Neuron (in vitro differentiated cells): ENCODE data around the gene MAPK14.
"Not testable (repeated sequence)": the region's sequence is repeated elsewhere in the genome, so short reads cannot be mapped to it uniquely, and the experiment has no call there.

Experiments used
- H2AFZ ChIP-seq: one replicate; pipeline ENCODE4 v1.6.1; 2013; ENCODE audit warnings: low read depth, mild to moderate bottlenecking, inconsistent platforms, low read length, moderate library complexity
- H3K27me3 ChIP-seq: one replicate; pipeline ENCODE4 v1.6.1; 2013; ENCODE audit warnings: low read length; ENCODE audit not compliant: insufficient read depth
- H3K36me3 ChIP-seq: one replicate; pipeline ENCODE4 v1.6.1; 2013; ENCODE audit warnings: low read length; ENCODE audit not compliant: insufficient read depth
- H3K4me1 ChIP-seq: one replicate; pipeline ENCODE4 v1.6.1; 2013; ENCODE audit warnings: low read length; ENCODE audit not compliant: insufficient read depth
- H3K4me3 ChIP-seq: 2 replicates; pipeline ENCODE4 v1.5.1; 2013; ENCODE audit warnings: mild to moderate bottlenecking, low read length, moderate library complexity
- H3K9me3 ChIP-seq: one replicate; pipeline ENCODE4 v1.6.1; 2013; ENCODE audit warnings: low read length

The MAPK14 gene

DNA sequence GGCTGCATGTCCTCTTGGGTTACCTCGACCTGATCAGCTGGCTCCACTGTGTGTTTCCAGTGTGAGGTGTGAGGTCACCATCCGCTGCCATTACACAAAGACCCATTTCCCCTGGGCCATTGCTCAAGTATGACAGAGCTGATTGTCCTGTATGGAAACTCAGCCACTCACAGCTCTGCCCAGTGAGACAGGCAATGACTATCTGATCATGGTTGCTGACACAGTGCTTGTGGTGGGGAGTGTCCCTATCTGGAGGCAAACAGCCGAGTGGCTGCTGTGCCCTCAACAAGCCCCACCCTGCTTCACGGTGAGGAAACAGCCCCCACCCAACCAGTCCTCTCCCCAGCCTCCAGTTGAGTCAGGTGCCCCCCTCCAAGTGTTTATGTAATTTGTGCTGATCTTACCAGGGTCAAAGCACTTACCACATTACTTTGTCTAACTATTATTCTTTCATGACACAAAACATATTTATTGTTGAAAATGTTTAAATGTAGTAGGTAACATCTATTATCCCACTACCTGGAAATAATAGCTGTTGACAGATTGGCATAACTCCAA, 91.0 kb downstream of the MAPK14 start:
- H2AFZ ChIP-seq = no peak overlapping the region
- no peaks in the 10 kb centered on the region for H3K9me3 ChIP-seq
- no peak overlapping the region for H3K4me3 ChIP-seq
- H3K27me3 ChIP-seq = no peaks in the 10 kb centered on the region
- no peaks in the 10 kb centered on the region for H3K36me3 ChIP-seq
- H3K4me1 ChIP-seq = peaks cover 4% of the 10 kb centered on the region

DNA sequence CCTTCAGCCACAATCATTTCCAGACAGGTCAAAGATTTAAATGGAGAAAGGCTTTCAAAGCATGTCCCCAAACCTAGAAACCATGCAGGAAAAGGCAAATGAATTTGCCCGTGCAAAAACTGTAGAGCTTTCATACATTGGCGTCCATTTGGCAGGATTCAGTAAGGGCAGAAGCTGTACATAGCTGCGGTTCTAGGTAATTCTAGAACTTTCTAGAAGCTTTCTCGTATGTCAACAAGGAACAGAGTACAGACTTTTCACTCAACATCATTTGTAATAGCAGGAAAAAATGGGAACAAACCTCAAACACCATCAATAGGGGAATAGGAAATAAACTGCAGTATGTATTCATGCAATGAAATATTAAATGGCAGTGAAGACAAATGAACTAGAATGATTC, 91.6 kb downstream of the MAPK14 start:
- Histone ChIP-seq H3K27me3 (no peaks in the 10 kb centered on the region), H3K36me3 (no peaks in the 10 kb centered on the region)

DNA sequence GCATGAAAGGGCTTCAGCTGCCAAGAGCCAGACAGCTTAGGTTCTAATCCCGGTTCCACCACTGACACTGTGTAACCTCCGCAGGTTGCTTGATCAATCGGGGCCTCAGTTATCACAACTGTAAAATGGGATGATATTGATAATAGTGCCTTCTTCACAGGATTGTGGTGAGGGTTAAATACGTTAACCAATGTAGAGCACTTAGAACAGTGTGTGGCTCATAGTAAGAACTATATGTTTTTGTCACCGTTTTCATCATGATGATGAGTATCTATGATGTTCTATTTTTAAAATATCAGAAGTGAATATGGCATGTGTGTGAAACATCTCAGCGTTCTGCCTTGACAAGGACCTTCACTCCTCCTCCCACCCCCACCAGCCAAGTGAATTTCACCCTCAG, 92.4 kb downstream of the MAPK14 start:
- Histone ChIP-seq H3K9me3 (no peaks in the 10 kb centered on the region), H2AFZ (no peak overlapping the region), H3K4me3 (no peak overlapping the region), H3K4me1 (peaks cover 4% of the 10 kb centered on the region), H3K36me3 (no peaks in the 10 kb centered on the region), H3K27me3 (no peaks in the 10 kb centered on the region)

More for the DNA sequence above, 91.6 kb downstream of the MAPK14 start:
- Histone ChIP-seq H3K9me3 (no peaks in the 10 kb centered on the region), H3K4me1 (peaks cover 4% of the 10 kb centered on the region), H3K4me3 (no peak overlapping the region), H2AFZ (no peak overlapping the region)

DNA sequence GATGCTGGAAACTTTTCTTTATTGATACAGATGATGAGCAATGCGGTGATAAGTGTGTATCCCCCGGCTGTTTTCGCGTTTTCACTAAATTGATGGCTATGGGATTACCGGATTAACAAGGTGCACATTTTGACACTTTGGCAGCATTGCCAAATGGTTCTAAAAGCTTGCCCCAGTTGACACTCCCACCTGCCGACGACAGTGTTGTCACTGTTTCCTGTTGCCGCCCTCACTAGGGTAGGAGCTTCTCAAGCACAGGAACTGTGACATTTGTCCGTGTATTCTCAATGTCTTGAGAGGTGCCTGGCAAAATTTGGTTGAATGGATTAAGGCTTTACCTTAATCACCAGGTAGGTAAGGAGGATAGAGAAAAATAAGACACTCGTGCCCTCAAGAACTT, 92.9 kb downstream of the MAPK14 start:
- Histone ChIP-seq H3K9me3 (no peaks in the 10 kb centered on the region), H3K4me3 (no peak overlapping the region), H3K36me3 (no peaks in the 10 kb centered on the region), H2AFZ (no peak overlapping the region), H3K27me3 (no peaks in the 10 kb centered on the region), H3K4me1 (peaks cover 4% of the 10 kb centered on the region)

DNA sequence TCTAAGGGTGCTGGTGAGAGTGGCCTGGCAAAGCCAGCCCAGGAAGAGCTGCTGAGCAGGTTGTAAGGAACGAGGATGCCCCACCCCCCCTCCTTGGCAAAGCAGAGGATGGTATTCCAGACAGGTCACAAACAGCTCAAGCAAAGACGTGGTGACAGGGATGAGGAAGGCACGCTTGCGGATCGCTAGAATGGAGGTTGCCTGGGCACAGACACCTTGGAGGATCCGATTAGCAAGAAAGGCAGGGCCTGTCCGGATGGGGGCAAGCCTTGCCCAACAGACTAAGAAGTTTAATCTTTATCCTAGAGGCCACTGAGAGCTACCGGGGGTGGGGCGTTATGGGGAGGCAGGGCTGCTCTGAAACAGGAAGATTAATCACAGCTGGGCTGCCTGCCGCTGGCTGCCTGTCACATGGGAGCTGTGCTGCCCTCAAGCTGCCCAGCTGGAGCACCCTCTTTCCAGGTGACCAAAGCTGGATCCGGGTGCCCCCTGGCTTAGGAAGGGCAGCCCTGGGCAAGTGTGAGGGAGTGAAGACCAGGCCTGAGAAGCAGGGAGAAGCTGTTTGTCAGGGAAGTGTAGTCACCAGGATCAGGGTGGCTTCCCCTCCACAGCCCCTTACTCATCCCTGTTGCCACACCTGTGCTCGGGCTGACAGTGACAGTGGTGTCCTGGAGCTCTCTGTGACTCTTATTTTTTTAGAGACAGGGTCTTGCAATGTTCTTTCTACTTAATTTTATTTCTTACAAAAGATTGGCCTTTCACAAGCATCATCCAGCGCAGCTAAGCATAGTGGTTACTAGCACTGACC, 93.6 kb downstream of the MAPK14 start:
- no peaks in the 10 kb centered on the region for H3K9me3 ChIP-seq
- no peak overlapping the region for H3K4me3 ChIP-seq
- no peak overlapping the region for H2AFZ ChIP-seq
- H3K27me3 ChIP-seq = no peaks in the 10 kb centered on the region
- H3K4me1 ChIP-seq = peaks cover 4% of the 10 kb centered on the region
- H3K36me3 ChIP-seq = no peaks in the 10 kb centered on the region

DNA sequence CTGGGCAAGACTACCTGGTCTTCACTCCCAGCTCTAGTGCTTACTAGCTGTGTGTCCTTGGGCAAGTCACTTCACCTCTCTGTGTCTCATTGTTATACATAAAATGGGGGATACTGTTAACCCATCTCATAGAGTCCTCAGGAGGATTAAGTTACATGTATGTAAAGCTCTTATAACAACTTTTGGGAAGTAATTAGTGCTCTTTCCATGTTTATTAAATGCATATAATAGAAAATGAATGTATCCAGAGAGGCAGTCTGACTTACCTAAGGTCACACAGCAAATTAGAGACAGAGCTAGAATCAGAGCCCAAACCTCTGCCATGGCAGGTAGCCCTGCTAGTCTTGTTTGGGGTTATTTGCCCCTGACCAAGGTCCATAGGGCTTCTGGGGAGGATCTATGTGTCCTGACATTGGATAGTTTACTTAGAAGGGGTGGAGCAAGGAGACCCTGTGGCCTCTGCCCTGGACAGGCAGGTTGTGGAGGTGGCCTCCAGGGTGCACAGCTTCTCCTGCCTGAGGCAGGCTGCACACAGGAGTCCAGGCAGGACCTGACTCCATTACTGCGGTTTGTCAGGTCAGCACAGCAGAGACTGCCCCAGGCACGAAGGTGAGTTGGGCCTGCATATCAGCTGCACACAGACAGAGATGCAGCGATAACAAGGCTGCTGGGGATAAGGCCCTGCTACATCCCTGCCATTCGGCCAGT, 94.3 kb downstream of the MAPK14 start:
- Histone ChIP-seq H3K9me3 (no peaks in the 10 kb centered on the region), H3K4me1 (peaks cover 4% of the 10 kb centered on the region), H3K36me3 (no peaks in the 10 kb centered on the region)

DNA sequence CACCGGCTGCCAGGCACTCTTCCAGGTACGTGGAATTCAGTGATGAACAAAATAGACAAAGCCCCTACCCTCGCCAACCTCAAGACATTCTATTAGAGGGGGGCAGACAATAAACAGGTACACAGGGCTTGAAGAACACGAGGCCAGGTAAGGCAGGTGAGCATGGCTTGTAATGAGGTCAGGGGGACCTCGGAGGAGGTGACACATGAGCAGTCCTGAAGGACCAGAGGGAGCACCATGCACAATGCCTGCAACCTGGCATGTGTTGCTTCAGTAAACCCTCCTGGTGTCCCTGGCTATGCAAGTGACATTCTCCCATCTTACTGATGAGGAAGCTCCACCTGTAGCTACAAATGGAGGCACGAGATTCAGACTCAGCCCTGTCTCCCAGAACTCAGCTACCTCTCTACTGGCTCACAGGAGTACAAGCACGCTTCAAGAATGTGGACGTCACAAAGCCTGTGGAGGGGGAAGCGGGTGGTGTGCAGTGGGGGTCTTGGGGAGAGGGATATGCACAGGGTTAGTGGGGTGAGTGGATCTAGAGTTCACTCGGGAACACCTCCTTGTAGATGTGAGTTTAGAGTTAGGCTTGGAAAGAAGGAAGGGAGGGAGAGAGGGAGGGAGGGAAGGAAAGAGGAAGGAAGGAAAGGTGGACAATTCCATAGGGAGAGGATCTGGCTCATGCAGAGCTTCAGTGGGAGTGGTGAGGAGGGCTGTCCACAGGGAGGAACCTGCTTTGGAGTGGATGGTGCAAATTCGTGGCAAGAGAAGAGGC, 95.1 kb downstream of the MAPK14 start:
- Histone ChIP-seq H3K4me1 (peaks cover 4% of the 10 kb centered on the region), H3K36me3 (no peaks in the 10 kb centered on the region), H3K9me3 (no peaks in the 10 kb centered on the region), H3K27me3 (no peaks in the 10 kb centered on the region), H3K4me3 (no peak overlapping the region), H2AFZ (no peak overlapping the region)

More for the DNA sequence above, 94.3 kb downstream of the MAPK14 start:
- Histone ChIP-seq H3K27me3 (no peaks in the 10 kb centered on the region), H3K4me3 (no peak overlapping the region), H2AFZ (no peak overlapping the region)

DNA sequence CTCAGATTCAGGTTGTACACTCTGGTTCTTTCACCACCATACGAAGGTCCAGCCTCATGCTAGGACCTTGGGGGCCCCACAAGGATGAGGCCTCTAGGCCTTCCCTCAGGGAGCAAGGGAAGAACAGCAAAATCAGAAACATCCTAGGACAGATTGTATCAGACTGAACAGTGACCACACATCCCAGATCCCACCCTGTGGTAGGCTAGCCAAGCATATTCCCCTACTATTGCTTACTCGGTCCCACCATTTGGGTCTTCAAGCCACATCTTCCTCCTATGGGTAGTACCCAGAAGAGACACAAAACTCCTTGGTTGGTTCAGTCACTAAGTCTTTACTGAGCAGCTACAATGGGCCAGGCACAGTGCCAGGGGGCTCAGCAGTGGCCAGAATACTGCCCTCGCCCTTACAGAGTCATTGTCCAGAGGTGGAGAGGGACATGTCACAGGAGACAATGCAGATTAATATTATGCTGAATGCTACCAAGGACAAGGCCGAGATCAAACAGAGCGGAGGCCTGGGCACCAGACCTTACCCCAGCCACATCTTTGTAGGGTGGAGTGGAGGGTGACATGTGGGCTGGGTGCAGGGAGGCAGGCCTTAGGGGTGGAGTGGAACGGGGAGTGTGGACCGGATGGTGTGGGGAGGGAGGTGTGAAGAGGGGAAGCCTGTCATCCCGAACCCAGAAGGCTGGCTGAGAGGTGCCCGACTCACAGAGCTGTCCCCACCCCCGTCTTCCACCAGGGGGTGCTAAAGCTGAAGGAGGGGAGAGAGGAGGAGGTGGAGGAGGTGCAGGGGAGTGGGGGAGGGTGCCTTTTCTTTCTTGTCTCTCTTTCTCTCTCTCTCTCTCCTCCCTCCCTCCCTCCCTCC, 95.9 kb downstream of the MAPK14 start:
- Histone ChIP-seq H3K9me3 (no peaks in the 10 kb centered on the region), H2AFZ (no peak overlapping the region), H3K4me1 (no peaks in the 10 kb centered on the region), H3K27me3 (no peaks in the 10 kb centered on the region), H3K36me3 (no peaks in the 10 kb centered on the region), H3K4me3 (no peak overlapping the region)

DNA sequence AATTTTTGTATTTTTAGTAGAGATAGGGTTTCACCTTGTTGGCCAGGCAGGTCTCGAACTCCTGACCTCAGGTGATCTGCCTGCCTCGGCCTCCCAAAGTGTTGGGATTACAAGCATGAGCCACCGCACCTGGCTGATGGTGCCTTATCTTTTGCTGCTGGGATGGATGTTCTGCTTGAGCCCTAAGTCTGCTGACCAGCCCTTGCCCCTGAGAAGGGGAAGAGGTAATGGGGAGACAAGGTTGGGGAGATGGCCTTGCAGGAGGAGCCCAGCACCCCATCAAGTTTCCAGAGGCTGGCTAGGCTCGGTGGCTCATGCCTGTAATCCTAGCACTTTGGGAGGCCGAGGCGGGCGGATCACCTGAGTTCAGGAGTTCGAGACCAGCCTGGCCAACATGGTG, 96.7 kb downstream of the MAPK14 start:
- H3K36me3 ChIP-seq, H3K4me1 ChIP-seq, H3K9me3 ChIP-seq, H2AFZ ChIP-seq, H3K27me3 ChIP-seq, H3K4me3 ChIP-seq: not testable (repeated sequence)

DNA sequence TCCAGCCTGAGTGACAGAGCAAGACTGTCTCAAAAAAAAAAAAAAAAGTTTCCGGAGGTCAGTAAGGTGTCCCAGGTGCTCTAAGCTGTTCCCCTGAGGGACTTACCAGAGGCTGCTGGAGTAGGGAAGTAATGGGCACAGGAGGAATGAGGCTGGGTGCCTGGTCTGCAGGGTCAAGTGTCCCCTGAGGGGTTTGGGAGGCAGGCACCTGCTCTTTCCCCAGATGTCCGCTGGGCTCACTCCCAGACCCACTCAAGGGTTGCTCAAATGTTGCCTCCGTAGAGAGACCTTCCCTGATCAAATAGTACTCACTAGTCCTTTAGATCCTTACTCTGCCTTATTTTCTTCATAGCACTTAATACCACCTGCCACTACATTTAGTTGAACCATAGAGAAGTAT, 97.3 kb downstream of the MAPK14 start:
- Histone ChIP-seq H2AFZ (no peak overlapping the region), H3K27me3 (no peaks in the 10 kb centered on the region), H3K36me3 (no peaks in the 10 kb centered on the region), H3K4me1 (peaks cover under 1% of the 10 kb centered on the region), H3K9me3 (no peaks in the 10 kb centered on the region), H3K4me3 (no peak overlapping the region)

DNA sequence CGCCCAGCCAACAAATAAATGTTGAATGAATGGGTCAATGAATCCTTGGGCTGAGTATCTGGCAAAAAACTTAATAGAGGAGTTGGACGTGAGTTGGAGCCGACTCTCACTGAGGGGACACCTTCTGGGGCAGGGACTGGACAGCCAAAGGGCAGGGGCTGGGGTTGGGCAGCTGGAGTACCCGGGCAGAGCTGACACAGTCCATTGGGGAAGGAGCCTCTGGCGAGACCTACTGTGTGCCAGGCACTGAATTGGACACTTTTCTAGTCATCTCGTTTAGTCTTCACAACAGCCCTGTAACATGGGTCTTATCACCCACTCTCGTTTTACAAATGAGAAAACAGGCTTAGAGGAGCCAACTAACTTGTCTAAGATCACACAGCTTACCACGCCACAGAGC, 98.0 kb downstream of the MAPK14 start:
- Histone ChIP-seq H3K9me3 (no peaks in the 10 kb centered on the region), H3K27me3 (no peaks in the 10 kb centered on the region), H2AFZ (no peak overlapping the region), H3K36me3 (no peaks in the 10 kb centered on the region), H3K4me3 (no peak overlapping the region), H3K4me1 (peaks cover 2% of the 10 kb centered on the region)

DNA sequence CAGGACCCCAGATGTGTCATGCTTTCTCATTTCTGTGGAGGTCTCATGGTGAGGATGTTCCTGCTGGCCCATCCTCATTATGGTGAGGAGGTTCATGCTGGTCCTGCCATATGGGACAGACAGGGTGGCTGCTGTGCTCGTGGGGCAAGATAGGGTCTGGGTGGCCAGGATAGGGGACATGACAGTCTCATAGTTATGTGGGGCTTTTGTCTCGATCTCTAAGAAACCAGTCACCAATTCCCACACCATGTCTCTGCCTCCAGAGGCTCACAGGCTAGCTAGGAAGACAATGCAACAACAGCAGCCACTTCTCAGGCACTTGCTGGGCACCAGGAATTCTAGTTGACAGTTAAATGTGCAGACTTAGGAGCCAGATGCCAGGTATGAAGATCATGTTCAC, 98.5 kb downstream of the MAPK14 start:
- Histone ChIP-seq H3K36me3 (no peaks in the 10 kb centered on the region), H3K27me3 (no peaks in the 10 kb centered on the region), H2AFZ (no peak overlapping the region), H3K4me1 (peaks cover 6% of the 10 kb centered on the region), H3K9me3 (no peaks in the 10 kb centered on the region), H3K4me3 (no peak overlapping the region)
